Urinary bladder (tissue), 4 donors: ENCODE data around the gene PHACTR1. TPM values are rescaled to one million over a fixed set of nuclear protein-coding genes. Genes with fewer than 3 reads are reported as not detected.
"Not testable (repeated sequence)": the region's sequence is repeated elsewhere in the genome, so short reads cannot be mapped to it uniquely, and the experiment has no call there.

Source experiments
- DNase-seq: peaks from one replicate; pipeline ENCODE4 v3.0.0-alpha.2; 2015; ENCODE audit errors: extremely low spot score
- H3K27ac ChIP-seq: one replicate; pipeline ENCODE4 v1.5.1; 2013; ENCODE audit warnings: low read depth, mild to moderate bottlenecking, moderate library complexity
- H3K36me3 ChIP-seq: one replicate; pipeline ENCODE4 v1.6.1; 2013; ENCODE audit warnings: mild to moderate bottlenecking, moderate library complexity; ENCODE audit not compliant: insufficient read depth
- H3K4me1 ChIP-seq: one replicate; pipeline ENCODE4 v1.6.1; 2013; ENCODE audit warnings: mild to moderate bottlenecking, moderate library complexity; ENCODE audit not compliant: insufficient read depth
- H3K4me3 ChIP-seq: one replicate; pipeline ENCODE4 v1.5.1; 2013; ENCODE audit warnings: low read depth, low read length
- WGBS: extraction: QIAGEN DNeasy Blood & Tissue Kit; methylation state at CpG from one replicate; pipeline ENCODE4 v1.1.7; 2013; 5-methylcytosine and 5-hydroxymethylcytosine counted together
- polyA plus RNA-seq: library from polyadenylated mRNA; stranded (reverse); fragments of 200-250 nt; gene quantifications from one replicate; pipeline ENCODE4 v1.2.3, GENCODE V29; 2013
- total RNA-seq: library from RNA; depleted of rRNA; stranded (reverse); fragments of >200 nt; gene quantifications from one replicate; pipeline ENCODE4 v1.2.3, GENCODE V29; 2014
- donor health status: healthy with polysubstance abuse.
- donor health status: healthy.

PHACTR1 gene
- total and polyA plus RNA-seq, 2 donors, result 3.3 to 4.3 TPM

GRCh38 chr6:12927746-12928145 lies 211.2 kb downstream of the PHACTR1 start:
- DNase-seq, result no peak
- H3K36me3 ChIP-seq, result no peaks in the 10 kb centered on the region
- 78% methylated on average over 5 of the region's 5 CpGs for WGBS

GRCh38 chr6:12929678-12930077 lies 213.1 kb downstream of the PHACTR1 start:
- WGBS, result 87% methylated on average over 2 of the region's 2 CpGs
- no peaks in the 10 kb centered on the region for H3K4me1 ChIP-seq
- no peak overlapping the region for H3K27ac ChIP-seq
- no peak for DNase-seq
- no peak overlapping the region for H3K4me3 ChIP-seq
- H3K36me3 ChIP-seq, result no peaks in the 10 kb centered on the region

More at GRCh38 chr6:12927746-12928145, 211.2 kb downstream of the PHACTR1 start:
- H3K4me1 ChIP-seq, result no peaks in the 10 kb centered on the region
- H3K4me3 ChIP-seq, result no peak overlapping the region
- H3K27ac ChIP-seq, result no peak overlapping the region

GRCh38 chr6:12931639-12932038 lies 215.1 kb downstream of the PHACTR1 start:
- no peak for DNase-seq
- no peak overlapping the region for H3K4me3 ChIP-seq
- H3K4me1 ChIP-seq, result no peaks in the 10 kb centered on the region
- H3K27ac ChIP-seq, result no peak overlapping the region
- no peaks in the 10 kb centered on the region for H3K36me3 ChIP-seq
- 92% methylated on average over 4 of the region's 4 CpGs for WGBS

- Histone ChIP-seq H3K27ac (no peak overlapping the region), H3K36me3 (no peaks in the 10 kb centered on the region), H3K4me1 (no peaks in the 10 kb centered on the region), H3K4me3 (no peak overlapping the region)
- 79% methylated on average over 2 of the region's 2 CpGs for WGBS
- DNase-seq, result no peak
Measured at GRCh38 chr6:12935637-12936036, 219.1 kb downstream of the PHACTR1 start.

- Histone ChIP-seq H3K4me3 (no peak overlapping the region), H3K27ac (no peak overlapping the region), H3K36me3 (no peaks in the 10 kb centered on the region), H3K4me1 (no peaks in the 10 kb centered on the region)
- no peak for DNase-seq
- WGBS, result 94% methylated on average over 4 of the region's 4 CpGs
Measured at GRCh38 chr6:12937971-12938370, 221.4 kb downstream of the PHACTR1 start.

GRCh38 chr6:12939314-12939713 lies 222.7 kb downstream of the PHACTR1 start:
- 77% methylated on average over 3 of the region's 3 CpGs for WGBS
- DNase-seq, result no peak
- Histone ChIP-seq H3K4me3 (no peak overlapping the region), H3K4me1 (no peaks in the 10 kb centered on the region), H3K36me3 (no peaks in the 10 kb centered on the region), H3K27ac (no peak overlapping the region)

- no peak overlapping the region for H3K4me3 ChIP-seq
- 51% methylated on average over 8 of the region's 8 CpGs for WGBS
- DNase-seq, result no peak
- H3K36me3 ChIP-seq, result no peaks in the 10 kb centered on the region
- no peaks in the 10 kb centered on the region for H3K4me1 ChIP-seq
- no peak overlapping the region for H3K27ac ChIP-seq
Measured at GRCh38 chr6:12941422-12941821, 224.9 kb downstream of the PHACTR1 start.

GRCh38 chr6:12943549-12943948 lies 227.0 kb downstream of the PHACTR1 start:
- 89% methylated on average over 2 of the region's 2 CpGs for WGBS
- Histone ChIP-seq H3K36me3 (no peaks in the 10 kb centered on the region), H3K4me1 (no peaks in the 10 kb centered on the region), H3K27ac (no peak overlapping the region), H3K4me3 (no peak overlapping the region)
- DNase-seq, result no peak

GRCh38 chr6:12944001-12944400 lies 227.4 kb downstream of the PHACTR1 start:
- Histone ChIP-seq H3K36me3 (no peaks in the 10 kb centered on the region), H3K4me3 (no peak overlapping the region), H3K4me1 (no peaks in the 10 kb centered on the region), H3K27ac (no peak overlapping the region)
- WGBS, result 57% methylated on average over 2 of the region's 2 CpGs
- no peak for DNase-seq

- WGBS, result 95% methylated on average over 16 of the region's 16 CpGs
- not testable (repeated sequence) for H3K27ac ChIP-seq, H3K36me3 ChIP-seq, H3K4me1 ChIP-seq, DNase-seq, H3K4me3 ChIP-seq
Measured at GRCh38 chr6:12944528-12944927, 228.0 kb downstream of the PHACTR1 start.

- 71% methylated on average over 4 of the region's 4 CpGs for WGBS
- Histone ChIP-seq H3K4me3 (no peak overlapping the region), H3K4me1 (no peaks in the 10 kb centered on the region), H3K36me3 (no peaks in the 10 kb centered on the region), H3K27ac (no peak overlapping the region)
- no peak for DNase-seq
Measured at GRCh38 chr6:12947151-12947871, 230.7 kb downstream of the PHACTR1 start.

- WGBS, result 93% methylated on average over 1 of the region's 1 CpG
- Histone ChIP-seq H3K4me3 (no peak overlapping the region), H3K36me3 (no peaks in the 10 kb centered on the region), H3K27ac (no peak overlapping the region), H3K4me1 (no peaks in the 10 kb centered on the region)
- DNase-seq, result no peak
Measured at GRCh38 chr6:12947967-12948366, 231.4 kb downstream of the PHACTR1 start.

GRCh38 chr6:12950976-12951375 lies 234.4 kb downstream of the PHACTR1 start:
- H3K27ac ChIP-seq, result no peak overlapping the region
- no peaks in the 10 kb centered on the region for H3K4me1 ChIP-seq
- no peak overlapping the region for H3K4me3 ChIP-seq
- no peaks in the 10 kb centered on the region for H3K36me3 ChIP-seq
- WGBS, result 62% methylated on average over 5 of the region's 5 CpGs
- no peak for DNase-seq

GRCh38 chr6:12951415-12951814 lies 234.8 kb downstream of the PHACTR1 start:
- no peak overlapping the region for H3K4me3 ChIP-seq
- H3K27ac ChIP-seq, result no peak overlapping the region
- DNase-seq, result no peak
- H3K36me3 ChIP-seq, result no peaks in the 10 kb centered on the region
- no peaks in the 10 kb centered on the region for H3K4me1 ChIP-seq

GRCh38 chr6:12952318-12952717 lies 235.8 kb downstream of the PHACTR1 start:
- no peak overlapping the region for H3K27ac ChIP-seq
- no peak for DNase-seq
- WGBS, result 40% methylated on average over 4 of the region's 4 CpGs
- no peaks in the 10 kb centered on the region for H3K4me1 ChIP-seq
- no peak overlapping the region for H3K4me3 ChIP-seq
- no peaks in the 10 kb centered on the region for H3K36me3 ChIP-seq
